ENCODE data around the gene IL5.
"Not testable (repeated sequence)": the region's sequence is repeated elsewhere in the genome, so short reads cannot be mapped to it uniquely, and the experiment has no call there.

Gene IL5

GRCh38 chr5:132543472-132544201, at the start of gene IL5:
Gene IL5, minus strand, starts transcription at chr5:132543522. Its CDS starts 44 bp downstream, at chr5:132543478.
- no peak for DNase-seq

GRCh38 chr5:132592521-132592920, 49.2 kb upstream of the IL5 start:
- no peak for DNase-seq

- DNase-seq = no peak
These were observed 47.8 kb upstream of the IL5 start for GRCh38 chr5:132591145-132591544.

GRCh38 chr5:132589467-132589866, 46.1 kb upstream of the IL5 start:
- no peak for DNase-seq

GRCh38 chr5:132586063-132586462, 42.7 kb upstream of the IL5 start:
- no peak for DNase-seq

- not testable (repeated sequence) for DNase-seq
These were observed 41.2 kb upstream of the IL5 start for GRCh38 chr5:132584560-132584959.

- DNase-seq = no peak
These were observed 32.8 kb upstream of the IL5 start for GRCh38 chr5:132576123-132576522.

GRCh38 chr5:132566657-132567056, 23.3 kb upstream of the IL5 start:
- no peak for DNase-seq

- not testable (repeated sequence) for DNase-seq
These were observed 21.2 kb upstream of the IL5 start for GRCh38 chr5:132564555-132564954.

- DNase-seq = no peak
These were observed 18.3 kb upstream of the IL5 start for GRCh38 chr5:132561601-132562000.

GRCh38 chr5:132559383-132560060, 16.2 kb upstream of the IL5 start:
- DNase-seq = no peak

GRCh38 chr5:132557478-132558172, 14.3 kb upstream of the IL5 start:
- no peak for DNase-seq

GRCh38 chr5:132556763-132557477, 13.6 kb upstream of the IL5 start, which contains the start of gene RAD50:
Gene RAD50, plus strand, starts transcription at chr5:132556977. Its CDS starts 348 bp downstream, at chr5:132557325.
- DNase-seq = peak; percentile 82

- peak in 1 of 2 experiments; percentile 47 for DNase-seq
These were observed 12.9 kb upstream of the IL5 start for GRCh38 chr5:132556153-132556762.

GRCh38 chr5:132549576-132549975, 6.3 kb upstream of the IL5 start:
- no peak for DNase-seq

GRCh38 chr5:132548834-132549233, 5.5 kb upstream of the IL5 start:
- DNase-seq = not testable (repeated sequence)

- DNase-seq = no peak
These were observed 3.9 kb upstream of the IL5 start for GRCh38 chr5:132547269-132547668.

GRCh38 chr5:132546108-132546507, 2.8 kb upstream of the IL5 start:
- no peak for DNase-seq

- DNase-seq = no peak
These were observed 2.6 kb downstream of the IL5 start for GRCh38 chr5:132540764-132541163.

GRCh38 chr5:132540149-132540548, 3.2 kb downstream of the IL5 start:
- no peak for DNase-seq

GRCh38 chr5:132539716-132540115, 3.6 kb downstream of the IL5 start:
- DNase-seq = no peak

- no peak for DNase-seq
These were observed 12.4 kb downstream of the IL5 start for GRCh38 chr5:132530946-132531345.

All from NCI-H1930 (cell line).